Colon (tissue), 2 donors: ENCODE data around the gene HOPX.
"Not testable (repeated sequence)": the region's sequence is repeated elsewhere in the genome, so short reads cannot be mapped to it uniquely, and the experiment has no call there.

Experiments used
- FAIRE-seq: peaks from 2 replicates; lab custom pipeline; 2012; peaks lifted over from hg19 to GRCh38; lab: Jason Lieb, UNC
- donor health status: control.
- donor health status: control.

The HOPX gene

DNA sequence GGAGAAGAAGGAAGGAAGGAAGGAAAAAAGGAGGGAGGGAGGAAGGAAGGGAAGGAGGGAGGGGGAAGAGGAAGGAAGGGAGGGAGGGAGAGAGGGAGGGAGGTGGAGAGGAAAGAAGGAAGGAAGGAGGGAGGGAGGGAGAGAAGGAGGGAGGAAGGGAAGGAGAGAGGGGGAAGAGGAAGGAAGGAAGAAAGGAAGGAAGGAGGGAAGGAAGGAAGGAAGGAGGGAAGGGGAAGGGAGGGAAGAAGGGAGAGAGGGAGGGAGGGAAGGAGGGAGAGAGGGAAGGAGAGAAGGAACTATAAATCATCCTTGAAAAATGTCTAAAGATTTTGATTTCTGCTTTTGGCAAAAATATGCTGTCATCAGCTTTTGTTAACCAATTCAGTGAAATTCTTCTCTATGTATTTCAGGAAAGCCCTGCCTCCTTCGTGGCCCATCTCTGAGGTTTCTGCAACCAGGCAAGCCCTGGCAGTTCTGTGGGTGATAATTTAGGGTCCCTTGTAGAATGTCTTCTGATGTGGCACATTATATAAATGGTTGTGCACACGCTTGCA lies 7.1 kb upstream of the HOPX start:
- FAIRE-seq = no peak

DNA sequence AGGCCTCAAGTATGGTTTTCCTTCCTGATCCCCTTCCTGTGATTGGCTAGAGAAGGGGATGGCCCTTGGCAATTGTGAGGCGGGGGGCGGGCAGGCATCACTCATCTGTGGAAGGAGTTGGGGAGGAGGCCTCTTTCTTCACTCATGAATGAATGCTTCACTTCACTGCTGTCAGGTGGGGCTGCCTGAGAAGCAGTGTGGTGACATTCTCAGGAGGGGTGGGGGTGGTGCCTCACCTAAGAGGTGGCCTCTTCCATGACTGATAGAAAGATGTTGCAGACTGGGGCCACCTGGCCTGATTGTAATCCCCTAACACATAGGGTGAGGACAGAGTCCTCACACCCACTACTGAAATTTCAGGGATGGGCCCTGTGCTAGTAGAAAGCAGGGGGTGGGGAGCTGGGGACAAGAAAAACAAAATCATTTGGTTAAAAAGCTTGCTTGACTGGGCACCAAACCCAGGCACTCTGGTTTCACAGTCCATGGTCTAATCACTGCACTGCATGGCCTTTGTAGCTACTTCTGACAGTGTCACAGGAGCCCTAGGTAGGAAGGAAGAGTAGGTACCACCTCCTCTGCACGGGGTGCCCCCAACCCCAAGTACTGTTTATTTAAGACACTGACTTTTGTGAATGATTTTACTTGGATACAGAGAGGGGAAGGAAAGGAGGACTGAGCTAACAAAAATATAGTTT lies 5.6 kb upstream of the HOPX start:
- no peak for FAIRE-seq

DNA sequence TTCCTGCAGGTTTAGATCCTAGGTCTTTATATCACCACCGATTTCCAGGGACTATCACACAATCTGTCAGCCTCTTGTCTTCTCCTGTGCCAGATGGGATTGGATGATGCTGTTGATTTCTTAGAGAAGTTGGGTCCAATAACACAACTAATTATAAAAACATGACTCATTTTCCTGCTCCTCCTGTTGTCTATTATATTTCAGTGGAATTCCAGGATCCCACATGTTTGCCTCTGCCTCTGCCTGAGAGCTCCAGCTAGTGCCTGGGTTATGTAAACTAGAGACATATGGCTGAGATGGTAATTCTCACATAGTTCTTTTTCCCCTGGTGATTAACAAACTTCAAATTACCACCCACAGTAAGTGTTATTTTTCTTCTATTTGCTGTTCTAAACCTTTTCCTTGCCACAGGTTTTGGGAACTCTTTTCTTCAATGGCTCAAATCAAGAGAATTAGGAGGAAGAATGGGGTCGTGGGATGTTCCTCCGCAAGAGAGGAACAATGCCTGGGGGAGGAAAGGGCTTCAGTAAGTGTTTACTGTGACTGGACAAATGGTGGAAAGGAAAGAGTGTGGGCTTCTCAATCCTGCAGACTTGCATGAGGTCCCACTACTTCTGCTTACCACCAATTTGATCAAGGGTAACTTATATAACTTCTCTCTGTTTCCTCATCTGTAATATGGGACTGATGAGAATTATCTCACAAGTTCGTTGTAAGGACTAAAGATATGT lies 3.4 kb upstream of the HOPX start:
- FAIRE-seq = no peak

DNA sequence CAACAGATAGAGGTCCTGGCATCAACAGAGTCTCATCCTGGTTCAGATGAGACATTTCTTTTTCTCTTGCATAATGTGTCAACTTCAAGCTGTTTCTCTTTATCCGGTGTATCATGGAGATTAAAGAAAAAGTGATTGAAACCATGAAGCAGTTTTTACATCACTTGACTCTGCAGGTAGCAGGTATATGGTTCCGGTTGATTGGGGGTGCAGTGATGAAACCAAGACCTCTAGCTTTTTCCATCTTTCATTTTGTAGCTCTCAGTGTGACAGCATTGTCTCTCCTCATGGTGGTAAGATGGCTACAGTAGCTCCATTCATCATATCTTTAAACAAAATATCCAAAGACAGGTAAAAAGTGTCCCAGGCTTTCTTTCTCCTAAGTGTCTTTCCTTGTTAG lies 2.4 kb upstream of the HOPX start:
- no peak for FAIRE-seq

DNA sequence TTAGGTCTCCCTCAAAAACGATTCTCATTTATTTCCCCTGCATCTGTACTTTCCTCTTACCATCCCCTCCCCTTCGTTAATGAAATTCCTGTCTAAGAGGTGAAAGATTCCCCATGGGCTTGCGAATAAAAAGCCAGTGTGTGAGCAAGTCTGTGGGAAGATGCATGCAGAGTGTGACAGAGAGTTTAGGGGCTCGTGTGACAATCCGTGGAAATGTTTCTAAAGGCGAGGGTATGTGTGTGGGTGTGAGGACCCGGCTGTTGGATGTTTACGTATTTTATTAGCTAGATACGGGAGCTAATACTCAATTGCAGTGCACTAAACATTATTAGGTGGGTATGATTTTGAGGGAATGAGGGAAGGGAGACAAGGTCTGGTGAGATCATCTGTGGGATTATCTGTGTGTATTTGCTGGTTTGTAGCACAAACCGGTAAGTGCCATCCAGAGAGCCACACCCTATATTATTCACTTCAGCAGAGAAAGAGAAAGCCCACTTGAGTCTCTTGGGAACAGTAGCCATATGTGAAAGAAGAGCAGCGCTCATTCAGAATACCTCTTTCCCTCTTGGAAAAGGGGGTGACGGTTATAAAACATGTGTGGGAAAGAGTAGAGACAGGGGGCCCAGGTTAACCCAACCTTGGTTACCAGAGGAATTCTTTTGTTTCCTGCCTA lies 893 bp upstream of the HOPX start:
- no peak for FAIRE-seq

DNA sequence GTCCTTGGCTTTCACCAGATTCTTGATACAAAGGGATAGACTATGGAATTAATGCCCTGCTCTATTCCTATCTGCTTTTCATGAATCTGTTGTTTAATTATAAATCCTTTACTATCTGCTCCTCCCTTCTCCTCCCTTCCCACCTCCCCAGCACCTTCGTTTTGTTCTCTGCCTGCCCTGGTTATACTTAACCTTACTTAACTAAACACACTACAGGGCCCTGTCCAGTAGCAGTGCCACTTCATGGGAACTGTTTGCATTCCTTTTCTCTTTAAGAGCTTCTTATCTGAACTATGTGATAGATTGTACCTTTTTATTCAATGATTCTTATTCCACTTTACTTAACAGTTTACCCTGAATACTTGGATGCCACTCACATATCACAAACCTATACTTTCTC lies 830 bp downstream of the HOPX start:
- no peak for FAIRE-seq

DNA sequence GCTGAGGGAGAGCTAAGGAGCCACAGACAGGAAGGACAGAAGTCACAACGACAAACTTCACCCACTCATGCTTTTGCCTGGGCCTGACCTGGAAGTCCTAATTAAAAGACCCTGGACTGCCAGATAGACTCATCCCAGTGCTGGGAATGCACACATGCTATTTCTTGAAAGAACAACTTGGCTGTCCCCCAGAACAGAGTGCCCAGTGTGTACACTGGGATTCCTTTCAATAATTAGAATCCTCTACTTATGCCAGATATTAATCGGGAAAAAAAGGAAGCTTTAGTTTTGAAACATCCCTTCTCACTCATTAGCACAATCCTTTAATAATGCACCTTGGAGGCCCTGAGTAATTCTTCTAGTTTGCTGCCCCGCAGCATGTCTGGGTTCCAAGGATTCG lies 3.4 kb downstream of the HOPX start:
- no peak for FAIRE-seq

DNA sequence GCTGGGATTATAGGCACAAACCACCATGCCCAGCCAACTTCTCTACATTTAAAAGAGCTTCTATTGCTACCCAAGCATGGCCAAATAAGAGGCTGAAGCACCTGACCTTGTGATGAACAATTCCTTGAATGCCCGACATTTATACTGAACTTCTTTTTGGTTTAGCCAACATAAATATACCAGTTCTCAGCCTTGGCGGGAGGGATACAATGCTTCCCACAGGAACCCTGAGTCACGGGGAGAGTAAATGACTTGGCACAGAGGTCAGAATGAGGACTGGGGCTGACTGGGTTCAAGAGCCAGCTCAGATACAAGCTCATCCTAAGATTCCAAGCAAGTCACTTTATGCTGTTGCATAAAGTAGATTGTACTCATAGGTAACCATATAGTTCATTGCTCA lies 6.1 kb downstream of the HOPX start:
- no peak for FAIRE-seq

DNA sequence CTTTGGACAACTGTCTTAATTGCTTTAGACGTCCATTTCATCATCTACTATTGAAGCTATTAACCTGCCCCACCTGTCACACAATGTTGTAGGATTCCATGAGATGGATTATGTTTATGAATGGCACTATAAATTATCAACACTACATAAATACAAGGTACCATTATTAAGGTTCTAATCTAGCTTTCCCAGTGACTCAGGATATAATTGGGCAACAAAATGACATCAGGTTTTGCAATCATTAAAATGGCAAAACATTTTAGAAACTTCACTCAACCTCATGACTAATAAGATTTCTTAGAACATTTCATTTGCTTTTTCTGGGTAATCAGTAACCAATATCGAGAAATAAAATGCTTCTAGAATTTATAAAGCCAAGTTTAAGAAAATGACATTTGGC lies 9.2 kb downstream of the HOPX start:
- FAIRE-seq = no peak

DNA sequence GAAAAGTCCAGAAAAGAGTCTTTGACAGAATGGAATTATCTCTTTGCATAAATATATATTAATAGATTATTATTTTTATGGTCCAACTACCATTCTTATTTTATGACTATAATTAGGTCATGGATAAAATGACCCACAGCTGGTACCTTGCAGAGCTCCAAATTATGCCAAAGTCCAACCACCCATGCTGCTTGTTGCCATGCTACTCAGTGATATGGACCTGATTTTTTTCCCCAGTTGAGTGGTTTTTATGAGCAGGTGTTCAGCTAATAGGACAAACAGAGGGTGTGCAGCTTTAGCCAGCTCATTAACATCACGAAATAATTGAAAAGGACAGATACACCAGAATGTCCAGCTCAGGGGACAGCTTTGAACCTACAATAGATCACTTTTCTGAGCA lies 9.7 kb downstream of the HOPX start:
- FAIRE-seq = no peak

DNA sequence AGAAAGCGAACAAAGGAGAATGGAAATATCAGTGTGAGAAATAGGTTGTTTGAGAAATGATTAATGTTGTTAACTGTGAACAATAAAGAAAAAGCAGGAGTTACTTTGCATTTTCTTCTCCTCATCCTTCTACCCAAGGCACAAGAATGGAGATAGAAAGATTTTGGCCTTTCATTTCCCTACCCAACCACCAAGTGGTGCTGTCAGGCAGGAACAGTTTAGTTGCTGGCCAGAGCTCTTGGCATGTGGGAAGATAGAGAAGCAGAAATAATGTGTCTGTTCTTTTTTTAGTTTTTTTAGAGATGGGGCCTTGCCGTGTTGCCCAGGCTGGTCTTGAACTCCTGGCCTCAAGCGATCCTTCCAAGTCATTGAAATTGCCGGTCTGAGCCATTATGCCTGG lies 12.8 kb downstream of the HOPX start:
- FAIRE-seq = no peak

DNA sequence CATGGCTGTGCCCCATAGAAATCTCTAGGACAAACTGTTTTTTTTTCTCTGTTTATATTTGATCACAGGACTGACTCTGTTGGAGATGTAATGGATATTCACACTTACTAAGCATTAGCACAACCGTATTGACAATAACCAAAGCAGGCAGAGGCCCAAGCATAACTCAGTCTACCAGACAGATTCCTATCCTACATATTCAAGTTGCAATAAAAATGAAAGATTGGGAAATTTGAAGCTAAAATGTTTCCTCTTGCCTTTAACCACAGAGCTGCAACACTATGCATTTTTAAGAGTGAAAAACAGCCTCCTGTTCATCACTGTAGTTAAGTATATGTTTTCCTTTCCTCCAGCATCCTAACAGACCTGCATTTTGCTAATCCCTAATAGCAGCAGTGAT lies 13.7 kb downstream of the HOPX start:
- FAIRE-seq = not testable (repeated sequence)

DNA sequence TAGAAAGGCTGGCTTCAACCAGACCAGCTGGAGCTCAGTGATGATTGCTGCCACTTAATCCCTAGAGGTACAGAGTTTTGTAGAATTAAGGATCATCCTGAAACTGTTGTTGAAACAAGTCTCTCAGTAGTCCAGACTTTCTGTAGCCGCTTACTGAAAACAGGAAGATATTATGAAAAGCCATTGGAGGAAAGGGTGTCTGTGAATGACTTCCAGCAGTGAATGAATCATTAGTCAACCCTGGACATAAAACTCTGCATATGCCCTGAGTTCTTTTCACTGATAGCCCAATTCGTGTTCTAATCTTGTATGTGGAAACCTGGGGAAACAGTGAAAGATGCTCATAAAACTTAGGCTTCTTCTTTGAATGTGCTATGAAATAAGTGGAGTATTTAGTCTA lies 14.8 kb downstream of the HOPX start:
- no peak for FAIRE-seq

DNA sequence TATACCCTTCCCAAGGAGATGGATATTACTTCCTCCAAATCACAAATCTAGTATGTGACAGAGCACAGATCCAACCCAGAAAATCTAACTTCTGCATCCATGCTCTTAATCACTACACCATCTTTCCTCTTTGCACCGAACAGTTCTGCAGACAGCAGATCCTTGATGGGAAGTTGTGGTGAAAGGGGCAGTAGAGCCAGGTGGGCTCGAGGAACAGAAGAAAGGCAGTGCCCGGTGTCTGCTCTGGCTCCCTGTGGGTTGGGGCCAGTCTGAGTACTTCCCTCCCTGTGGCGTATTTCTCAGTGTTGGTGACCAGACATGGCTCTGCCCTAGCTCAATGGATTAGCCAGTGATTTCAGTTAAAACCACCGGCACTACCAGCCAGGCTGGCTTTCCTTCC lies 15.3 kb downstream of the HOPX start:
- no peak for FAIRE-seq

DNA sequence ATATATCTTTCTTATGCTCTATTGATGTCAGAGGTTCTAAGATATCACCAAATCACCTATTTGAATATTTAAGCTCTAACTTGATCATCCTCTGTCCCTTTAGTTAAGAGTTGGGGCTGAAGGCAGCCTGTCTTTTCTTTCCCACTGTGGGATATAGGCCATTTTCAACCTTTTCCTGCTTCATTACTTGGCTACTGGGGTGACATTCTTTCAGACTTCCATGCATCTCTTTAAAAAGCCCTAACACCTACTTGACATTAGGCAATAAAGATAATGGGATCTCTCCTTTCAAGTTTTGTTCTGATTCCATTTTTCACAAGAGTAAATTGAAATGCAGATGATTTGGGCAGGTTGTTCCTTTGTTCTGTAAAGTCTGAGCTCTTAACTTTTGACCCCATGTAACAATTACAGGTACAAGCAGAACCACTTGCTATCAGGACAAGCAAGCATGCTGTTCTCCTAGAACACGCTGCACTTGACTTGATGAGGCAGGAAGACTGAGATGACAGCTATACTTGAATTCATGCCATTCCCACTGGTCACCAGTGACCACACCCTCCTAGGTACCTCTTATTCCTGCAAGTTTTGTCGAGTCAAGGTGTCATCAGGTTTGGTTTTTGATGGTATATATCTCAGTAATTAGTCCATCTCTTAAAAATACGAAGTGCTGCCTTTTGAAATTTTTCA lies 18.2 kb downstream of the HOPX start:
- FAIRE-seq = no peak

DNA sequence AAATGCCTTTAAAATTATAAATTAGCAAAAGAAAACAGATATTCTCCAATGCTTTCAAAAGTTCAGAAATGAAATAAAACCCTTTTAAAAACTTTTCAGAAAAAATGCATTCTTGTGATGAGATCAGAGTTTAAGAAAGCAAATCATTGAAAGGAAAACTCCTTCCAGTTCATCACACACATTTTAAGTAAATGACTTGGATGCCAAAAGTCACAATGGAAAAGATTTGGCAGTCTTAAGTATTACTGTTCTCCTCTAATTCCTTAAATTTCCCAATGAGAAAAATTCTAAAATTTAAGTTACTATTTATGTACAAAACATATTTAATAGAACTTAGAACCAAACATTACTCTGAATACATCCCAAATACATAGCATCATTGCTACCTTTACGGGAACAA lies 21.1 kb downstream of the HOPX start:
- no peak for FAIRE-seq

DNA sequence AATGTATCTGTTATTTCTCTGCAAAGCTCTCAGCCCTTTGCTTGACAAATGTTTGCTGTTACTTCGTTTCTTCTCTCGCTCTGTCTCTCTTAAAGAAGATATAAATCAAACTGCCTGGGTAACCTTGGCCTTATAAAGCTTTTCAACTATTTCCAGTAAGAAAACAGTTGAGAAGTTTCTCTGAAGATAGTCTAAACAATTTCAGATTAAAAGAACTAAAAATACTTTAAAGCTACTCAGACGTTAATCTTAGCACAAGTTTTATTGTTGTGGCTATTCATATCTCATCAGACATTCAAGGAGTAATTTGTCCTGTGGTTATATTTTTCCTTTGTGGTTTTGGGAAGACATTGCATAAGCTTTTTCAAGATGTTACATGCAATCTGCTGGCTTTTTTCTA lies 22.6 kb downstream of the HOPX start:
- no peak for FAIRE-seq

DNA sequence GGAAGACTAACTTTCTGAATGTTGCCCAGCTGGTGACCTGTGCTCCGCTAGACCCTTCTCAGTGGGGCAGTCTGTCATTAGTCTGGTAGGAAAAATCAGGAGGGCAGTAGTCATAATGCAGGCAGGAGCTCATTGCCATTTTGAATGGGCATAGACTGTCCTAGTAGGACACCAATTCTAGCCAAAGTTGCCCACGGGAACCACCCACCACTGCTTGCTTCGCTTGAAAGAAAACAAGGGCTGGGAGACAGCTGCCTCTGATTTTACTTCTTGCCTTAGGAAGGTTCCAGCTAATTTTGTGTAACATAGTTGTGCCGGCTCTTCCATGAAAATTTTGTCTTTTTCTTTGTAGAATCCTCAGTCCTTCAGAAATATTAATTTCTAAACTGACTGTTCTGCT lies 23.3 kb downstream of the HOPX start:
- FAIRE-seq = no peak

DNA sequence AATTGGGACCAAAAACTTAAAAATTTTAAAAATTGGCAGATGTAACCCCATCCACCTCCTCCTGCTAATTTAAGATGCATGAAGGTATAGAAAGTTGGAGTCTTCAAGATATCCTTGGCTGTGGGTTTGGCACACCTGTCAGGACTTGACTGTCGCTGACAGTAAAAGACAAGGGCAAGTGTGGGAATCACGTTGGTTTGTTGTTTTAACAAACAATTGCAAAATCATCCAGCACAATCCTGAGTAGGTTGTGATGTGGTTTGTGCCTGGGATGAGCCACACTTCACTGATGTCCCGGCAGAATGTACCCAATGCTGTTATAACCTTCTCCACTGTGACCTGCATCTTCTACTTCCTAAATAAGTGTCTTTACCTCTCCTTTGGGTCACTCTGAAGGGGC lies 24.0 kb downstream of the HOPX start:
- no peak for FAIRE-seq

DNA sequence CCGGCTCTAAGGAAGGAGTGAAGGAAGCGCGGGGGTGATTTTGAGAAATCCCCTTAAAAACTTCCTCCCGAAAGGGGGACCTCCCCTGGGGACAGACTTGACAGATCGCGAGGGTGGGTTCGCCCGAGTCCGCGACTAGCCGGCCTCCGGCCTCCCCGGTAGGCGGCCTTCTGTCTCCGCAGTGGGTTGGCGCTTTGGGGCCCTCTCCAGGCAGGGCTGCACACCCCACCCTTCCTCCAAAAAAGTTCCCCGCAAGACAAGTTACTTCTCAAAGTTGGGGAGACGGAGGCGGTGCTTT lies 24.8 kb downstream of the HOPX start:
- FAIRE-seq = no peak

DNA sequence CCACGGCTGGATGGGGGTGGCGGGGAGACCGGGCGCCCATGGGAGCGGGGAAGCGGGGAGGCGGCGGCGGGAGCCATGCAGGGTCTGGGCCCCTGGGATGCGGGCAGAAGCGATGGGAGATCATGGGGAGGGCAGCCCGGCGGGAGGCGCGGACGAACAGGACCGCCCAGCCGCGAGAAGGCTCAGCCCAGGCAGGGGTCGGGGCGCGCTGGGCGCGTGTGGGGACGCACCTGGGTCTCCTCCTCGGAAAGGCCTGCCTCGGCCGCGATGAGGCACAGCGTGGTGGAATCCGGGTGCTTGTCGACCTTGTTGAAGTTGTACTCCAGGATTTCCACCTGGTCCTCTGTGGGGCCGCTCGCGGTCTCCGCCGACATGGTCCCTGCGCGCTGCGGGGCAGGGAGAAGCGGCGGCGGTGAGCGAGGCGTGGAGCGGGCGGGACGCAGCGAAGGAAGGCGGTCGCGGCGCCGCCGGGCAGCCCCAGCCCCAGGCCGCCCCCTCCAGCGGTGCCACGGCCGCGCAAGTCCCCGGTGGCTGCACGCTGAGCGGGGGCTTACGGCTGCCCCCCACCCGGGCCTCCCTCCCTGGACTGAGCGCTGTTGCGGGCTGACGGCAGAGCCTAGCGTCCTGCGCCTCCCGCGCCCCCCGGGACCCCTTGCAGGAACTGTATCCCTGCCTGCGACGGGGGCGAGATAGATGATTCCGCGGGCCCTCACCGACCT lies 25.3 kb downstream of the HOPX start:
- no peak for FAIRE-seq

DNA sequence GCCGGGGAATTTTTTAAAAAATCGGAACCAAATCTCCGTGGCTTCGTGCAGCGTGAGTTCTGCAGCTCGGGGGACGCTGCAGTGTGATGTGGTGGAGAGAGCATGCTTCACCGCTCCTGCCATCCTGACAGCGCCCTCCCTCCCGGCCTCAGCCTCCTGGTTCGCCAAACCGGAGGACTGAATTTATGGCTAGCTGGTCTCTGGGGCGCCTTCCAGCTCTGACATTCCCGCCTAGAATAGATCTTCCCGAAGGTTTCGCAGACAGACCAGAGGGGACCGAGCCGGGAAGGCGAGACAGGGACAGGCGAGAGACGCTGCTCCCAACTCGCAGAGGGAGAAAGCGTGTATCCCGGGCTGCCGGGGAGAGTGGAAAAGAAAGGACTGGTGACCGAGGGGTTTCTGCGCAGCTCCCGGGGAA lies 25.9 kb downstream of the HOPX start:
- no peak for FAIRE-seq
